HG02870 (cell line): ENCODE measurements around the gene SAP30BP.

Source experiments
- ATAC-seq: cut with Tn5 transposase; IDR thresholded peaks from one replicate; pipeline ENCODE4 v1.9.1; 2021; ENCODE audit warnings: mild to moderate bottlenecking, moderate library complexity; ENCODE audit not compliant: unreplicated experiment

Gene SAP30BP

DNA sequence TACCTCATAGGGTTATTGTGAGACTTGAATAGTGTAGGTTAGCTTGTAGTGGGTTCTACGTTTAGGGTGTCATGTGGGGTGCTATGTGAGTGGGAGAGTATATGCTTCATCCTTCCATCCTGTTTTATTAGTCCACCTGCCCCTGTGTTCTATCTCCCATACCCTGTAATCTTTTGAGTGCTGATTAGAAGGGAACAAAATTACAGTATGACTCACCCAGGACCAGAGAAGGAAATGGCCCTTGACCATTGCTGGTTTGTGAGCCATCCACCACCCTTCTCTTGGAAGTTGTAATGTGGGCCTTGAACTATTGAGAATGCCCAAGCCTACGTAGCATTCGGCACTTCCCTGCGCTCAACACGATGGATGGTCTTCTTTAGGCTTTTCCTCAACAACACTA is 17.1 kb downstream of the SAP30BP start:
- no peak for ATAC-seq

DNA sequence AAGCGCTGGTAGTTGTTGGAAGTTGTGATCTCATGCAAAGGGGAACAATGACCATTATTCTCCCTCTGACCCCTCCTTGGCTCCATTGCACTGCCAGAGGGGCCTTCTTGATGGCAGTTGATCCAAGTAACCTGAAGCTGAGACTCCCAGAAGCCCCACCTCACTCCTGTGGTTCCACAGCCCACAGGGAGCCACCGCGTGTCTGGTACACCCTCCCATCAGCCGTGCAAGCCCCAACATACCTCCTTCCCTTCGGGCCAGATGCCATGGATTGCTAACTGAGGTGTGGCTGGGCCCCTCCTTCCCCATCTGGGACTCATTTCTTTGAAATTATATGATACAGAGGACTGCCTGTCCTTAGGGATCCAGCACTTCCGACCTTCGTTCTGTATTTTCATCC is 17.8 kb downstream of the SAP30BP start:
- ATAC-seq = no peak

DNA sequence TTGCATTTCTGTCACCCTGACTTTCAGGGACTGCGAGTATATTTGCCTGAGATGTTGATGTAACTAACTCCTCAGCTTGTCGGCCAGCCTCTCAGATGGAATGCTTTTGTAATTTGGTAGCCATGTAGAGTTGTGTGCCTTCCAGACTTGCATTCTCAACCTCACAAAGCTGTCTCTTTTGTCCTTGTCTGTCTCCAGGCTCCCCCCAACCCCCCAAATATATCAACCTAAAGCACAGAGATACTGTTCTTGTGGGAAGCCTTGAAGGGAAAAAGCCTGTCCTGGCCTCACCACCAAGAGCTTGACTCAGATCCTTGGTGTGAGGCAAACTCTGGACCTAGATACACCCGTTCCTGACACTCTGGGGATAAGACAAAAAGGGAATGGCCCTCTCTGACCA is 18.4 kb downstream of the SAP30BP start:
- no peak for ATAC-seq

DNA sequence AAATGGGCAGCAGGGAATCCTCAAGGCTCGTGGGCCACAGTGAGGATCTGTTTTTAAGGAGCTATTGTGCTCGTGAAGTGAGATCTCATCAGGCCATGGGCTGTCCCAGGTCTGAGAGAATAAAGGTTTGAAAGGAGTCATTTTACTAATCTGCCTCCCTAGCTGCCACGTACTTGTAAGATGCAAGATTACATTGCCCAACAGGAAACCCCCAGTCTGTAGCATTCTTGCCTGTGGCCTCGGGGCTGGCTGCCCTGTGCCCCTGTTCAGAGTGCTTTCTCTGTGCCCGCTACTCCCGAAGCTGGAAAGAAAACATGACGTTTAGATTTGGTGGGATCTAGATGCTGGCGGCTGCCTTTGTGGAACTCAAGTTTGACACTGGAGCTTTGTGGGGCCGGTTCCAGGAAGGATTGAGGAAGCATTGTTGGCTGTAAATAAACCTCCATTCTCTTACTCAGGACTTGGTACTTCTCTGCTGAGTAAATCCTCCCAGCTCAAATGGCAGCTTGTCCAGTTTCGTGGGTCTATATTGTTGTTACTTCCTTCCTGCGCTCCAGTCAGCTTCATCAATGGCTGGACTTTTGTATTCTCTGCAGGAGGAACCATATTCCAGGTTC is 21.2 kb downstream of the SAP30BP start:
- ATAC-seq = no peak

DNA sequence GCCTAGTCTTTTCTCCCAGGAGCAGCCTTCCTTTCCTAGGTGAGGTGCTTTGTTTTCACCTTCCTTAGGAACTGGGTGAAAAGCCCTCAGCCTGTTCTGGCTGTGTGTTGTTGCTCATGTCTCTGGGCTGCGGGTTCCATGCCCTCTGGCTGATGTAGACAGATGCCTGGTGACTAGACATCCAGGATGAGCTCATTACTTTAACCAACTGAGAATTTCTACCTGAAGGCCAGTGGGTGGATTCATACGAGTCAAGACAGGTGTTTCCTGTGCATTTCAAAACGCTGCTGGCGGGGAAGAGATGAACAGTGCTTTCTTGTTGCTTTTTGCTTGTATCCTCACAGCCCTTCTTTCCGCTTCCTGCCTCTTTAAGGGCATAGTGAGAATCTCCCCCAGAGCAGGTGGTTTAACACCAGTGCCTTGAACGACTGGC is 22.3 kb downstream of the SAP30BP start:
- no peak for ATAC-seq

DNA sequence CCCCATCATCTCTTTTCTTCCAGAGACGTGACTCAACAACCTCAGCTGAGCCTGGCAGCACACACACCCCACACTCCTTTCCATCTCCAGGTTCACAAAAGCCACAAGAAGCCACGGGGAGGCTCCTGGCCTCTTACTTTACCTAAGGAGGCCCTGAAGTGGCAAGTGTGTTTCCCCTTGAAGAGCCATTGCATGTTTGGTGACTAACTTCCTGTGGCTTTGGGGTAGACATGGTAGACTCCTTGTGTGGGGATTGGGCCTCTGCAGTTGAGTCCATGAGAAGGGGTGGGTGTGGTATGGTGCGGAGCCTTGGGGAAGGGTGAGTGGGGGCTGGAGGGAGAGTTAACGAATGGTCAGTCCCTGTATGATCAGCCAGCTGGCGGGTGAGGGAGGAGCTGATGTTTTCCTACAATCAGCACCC is 24.2 kb downstream of the SAP30BP start:
- ATAC-seq = no peak

DNA sequence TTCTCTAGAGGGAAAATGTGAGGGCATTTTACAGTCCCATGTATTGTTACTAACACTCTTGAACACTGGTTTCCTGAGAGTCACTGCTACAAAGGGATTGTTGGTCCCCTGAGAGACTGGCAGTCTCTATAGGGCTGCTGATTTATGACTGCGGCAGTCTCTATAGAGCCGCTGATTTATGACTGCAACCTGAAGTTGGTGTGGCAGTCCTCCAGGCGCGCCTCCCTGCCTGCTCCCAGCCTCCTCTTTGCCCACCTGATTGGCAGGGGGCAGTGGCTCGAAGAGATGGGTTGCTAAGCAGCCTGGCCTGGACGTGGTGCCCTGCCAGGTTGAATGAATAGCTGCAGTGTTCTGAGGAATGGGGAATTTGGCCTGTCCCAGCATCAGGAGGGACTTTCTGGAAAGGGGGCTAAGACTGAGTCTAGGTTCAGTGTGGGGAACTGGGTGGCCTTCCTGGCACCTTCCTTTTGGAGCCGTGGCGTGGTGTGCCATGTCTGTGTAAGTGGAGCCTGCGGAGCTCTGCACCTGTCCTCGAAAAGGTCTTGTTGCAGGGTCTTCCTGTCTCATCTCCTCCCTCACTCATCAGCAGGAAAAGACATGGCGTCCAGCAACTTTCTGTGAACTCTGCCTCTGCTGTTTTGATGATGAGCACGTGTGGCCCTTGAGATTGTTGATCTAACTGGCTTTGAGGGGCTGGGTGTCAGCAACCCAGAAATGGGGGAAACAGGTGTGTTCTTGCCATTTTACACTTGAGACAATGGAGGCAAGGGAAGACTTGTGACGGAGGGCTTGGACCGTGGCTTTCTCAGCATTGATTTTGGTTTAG is 24.9 kb downstream of the SAP30BP start:
- no peak for ATAC-seq

DNA sequence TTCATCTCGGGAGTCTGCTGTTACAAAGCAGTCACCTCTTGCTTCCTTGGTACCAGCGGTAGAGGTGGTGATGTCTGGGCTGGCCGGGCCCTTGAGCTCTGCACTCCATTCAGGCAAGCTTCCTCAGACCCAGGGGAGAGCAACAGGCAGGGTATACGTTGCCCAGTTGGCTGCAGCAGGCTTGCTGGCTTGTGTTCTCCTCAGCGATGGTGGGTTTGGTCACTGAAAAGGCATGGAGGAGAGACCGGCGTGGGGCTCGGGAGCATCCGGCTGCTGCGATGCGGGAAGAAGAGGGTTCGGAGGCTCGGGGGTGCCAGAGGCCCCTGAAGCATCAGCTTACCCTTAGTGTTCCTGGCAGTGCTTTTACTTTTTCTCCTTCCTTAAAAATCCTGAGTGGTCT is 25.8 kb downstream of the SAP30BP start:
- no peak for ATAC-seq

DNA sequence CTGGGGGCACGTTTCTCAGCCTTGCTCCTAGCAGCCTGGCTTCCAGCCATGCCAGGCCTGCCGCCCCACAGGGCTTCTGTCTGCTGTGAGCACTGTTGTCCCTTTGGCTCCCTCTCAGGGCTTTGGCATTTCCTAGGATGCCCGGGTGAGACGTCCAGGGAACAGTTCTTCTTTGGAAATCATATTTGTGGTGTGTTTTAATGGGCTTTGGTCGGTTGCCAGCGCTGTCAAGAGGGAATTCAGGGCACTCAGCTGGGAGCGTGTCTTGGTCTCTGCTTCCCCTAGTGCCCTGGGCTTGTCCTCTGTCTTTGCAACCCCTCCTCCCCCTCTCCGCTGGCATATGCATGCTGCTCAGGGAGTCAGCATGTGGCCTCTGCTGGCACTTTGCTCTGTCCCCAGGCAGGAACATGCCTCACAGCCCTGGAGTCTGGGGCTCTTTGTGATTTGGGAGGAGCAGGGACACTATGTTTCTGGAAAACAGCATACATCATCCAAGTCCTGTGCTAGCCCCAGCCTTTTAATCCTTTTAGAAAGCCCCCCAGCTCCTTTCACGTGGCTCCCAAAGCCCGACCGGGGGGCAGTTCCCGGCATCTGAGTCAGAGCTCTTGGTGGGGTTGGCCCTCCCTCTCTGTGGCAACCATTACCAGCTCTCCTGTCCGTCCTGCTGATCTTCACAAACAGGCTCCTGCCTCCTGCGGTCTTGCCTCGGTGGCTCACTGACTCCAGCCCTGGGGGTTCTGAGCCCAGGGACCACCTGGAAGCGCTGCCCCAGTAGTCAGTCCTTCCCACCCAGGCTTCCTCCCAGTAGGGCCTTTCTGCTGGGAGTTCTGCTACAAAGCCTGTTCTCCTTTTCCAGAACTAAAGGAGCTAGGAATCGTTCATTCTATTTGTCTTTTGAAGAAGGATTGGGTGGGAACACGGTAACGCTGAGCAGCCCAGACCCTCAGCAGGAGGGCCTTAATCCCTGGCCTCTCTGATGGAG is 26.7 kb downstream of the SAP30BP start:
- no peak for ATAC-seq

DNA sequence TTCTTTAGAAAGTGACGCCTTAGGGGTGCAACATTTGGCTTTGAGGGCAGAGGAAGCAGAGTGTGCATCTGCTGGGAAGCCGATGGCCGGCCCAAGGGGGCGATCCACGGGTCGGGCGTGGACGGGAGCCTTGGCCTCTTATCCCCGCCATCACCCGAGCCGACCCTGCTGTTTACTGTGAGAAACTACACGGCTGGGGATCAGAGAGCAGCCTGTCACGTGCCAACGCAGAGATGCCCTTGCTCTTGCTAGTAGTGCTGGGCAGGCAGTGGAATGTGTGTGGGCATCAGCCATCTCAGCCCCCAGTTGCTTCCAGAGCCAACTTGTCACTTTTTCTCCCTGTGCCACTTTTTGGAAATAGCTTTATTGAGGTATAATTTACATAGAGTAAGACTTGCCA is 27.4 kb downstream of the SAP30BP start:
- no peak for ATAC-seq

DNA sequence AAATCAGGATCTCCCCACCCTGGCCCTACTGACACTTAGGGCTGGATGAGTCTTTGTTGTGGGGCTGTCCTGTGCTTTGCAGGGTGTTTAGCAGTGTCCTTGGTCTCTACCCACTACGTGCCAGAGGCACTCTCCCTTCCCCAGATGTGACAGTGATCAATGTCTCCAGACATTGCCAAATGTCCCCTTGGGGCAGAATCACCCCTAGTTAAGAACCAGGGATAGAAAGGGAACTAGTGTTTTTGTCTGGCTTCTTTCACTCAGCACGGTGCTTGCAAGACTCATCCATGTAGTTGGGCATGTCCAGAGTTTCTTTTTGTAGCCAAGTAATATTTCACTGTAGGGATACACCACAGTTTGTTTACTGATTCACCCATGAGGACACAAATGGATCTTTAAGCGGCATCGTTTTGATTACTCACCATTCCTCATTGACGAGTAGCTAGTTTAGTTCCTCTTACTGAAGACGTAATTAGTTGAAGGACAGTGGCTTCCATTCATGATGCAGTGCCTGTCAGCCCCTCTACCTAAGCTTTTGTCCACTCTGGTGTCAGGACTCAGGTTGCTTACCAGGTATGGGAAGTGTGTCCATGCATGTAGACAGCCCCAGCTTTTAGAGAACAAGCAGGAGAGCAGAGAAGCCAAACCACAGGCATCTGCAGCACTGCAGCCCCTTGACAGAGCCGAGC is 28.1 kb downstream of the SAP30BP start:
- ATAC-seq = no peak

DNA sequence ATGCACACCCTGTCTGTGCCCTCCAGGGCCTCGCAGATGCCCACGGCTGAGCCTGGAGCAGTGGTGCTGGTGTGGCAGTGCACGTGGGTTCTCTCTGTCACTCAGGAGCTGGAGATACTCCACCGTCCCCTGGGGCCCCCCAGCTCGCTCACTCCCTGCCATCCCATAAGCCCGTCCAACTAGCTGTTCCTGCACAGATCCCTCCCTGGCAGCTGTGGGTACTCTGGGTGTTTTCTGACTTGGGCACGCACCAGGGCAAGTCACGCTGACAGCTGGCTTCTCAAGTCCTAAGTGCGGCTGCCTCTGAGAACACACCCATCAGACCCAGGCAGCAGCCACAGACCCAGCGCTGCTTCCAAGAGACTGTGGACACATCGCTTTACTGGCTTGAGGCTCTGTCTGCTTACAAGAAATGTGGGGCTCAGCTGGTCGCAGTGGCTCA is 28.7 kb downstream of the SAP30BP start:
- ATAC-seq = no peak

DNA sequence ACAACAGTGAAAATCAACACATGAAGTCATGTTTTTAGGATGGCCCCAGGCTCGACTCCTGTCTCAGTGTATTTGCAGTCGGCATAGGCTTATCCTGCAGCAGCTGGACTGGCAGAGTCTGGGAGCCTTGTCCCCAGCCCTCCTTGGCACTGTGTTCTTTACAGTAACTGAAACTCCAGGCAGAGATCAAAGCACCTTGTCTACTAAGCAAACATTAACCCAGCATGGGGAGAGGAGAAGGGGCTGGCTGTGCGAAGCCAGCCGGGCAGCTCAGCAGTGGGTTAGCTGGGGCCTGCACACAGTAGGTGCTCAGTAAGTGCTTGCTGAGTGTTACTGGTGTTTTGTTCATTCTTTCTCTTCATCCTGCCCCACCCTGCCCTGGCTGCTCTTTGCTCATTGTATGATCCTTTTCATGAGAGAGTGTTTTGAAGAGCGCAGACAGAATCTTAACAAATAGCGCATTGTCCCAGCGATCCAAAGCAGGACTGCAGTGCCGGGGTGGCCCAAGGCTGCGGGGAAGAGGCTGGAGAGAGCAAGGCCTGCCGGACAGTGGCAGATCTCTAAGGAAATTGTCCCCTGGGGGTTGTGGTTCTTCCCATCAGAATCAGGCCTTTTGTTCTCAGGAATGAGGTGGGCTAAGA is 30.6 kb downstream of the SAP30BP start:
- ATAC-seq = no peak

DNA sequence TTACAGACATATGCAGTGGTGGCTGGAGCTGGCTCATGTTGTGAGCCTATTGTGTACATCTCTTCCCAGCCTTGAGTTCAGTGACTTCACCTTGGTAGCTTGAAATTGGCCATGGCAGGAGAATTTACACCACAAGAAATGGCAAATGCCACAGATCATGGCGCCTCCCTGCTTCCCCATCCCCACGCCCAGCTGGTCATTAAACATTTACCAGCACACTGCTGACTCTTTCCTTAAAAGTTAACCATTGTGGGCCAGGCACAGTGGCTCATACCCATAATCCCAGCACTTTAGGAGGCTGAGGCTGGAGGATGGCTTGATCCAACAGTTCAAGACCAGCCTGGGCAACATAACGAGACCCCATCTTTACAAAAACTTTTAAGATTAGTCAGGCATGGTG is 31.5 kb downstream of the SAP30BP start:
- ATAC-seq = no peak

DNA sequence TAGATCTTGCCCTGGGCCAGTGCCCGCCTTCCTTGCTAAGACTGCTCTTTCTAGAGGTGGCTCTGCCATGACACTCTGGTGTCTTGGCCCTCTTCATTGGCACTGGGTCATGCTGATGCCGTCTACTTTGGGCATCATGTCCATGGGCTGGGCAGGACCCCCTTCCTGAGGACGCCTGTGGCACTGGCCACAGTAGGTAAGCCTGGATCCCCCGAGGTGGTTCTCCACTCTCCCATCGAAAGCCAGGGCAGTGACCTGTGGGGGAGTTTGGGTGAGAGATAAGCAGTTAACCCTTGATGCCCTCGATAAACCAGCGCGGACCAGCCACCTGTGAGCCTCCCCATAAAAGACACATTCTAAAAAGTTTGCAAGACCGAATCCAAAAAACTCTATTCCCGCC is 34.1 kb downstream of the SAP30BP start:
- no peak for ATAC-seq

DNA sequence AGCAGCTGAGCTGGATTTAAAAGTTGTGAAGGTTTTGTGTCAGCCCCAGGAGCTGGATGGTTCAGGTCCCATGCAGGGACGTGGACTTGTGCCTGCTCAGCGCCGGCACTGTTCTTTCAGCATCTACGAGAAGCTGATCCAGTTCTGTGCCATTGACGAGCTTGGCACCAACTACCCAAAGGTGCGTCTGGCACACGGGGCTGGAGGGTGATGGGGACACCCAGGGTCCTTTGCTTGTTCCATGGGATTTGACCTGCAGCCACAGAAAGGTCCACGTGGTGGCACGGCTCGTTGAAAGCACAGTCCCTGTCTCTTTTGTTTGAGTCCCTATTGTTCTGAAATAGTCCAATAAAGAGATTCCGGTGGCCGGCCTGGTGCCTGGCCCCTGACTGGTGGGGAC is 36.1 kb downstream of the SAP30BP start:
- ATAC-seq = no peak

DNA sequence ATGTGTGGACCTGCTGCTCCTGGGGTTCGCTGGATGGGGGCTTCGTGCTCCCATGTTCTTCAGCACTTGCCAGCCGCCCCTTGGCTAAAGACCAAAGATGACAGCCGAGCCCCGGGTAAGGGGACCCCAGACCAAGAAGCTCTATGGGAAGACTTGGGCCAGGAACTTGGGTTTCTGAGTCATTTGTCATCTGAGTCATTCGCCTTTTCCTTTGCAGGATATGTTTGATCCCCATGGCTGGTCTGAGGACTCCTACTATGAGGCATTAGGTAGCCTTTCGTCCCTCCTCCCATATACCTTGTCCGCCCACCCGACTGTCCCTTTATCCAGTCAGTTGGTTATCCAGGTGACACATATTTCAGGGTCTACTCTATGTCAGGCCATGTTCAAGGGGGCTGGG is 36.5 kb downstream of the SAP30BP start:
- ATAC-seq = no peak

DNA sequence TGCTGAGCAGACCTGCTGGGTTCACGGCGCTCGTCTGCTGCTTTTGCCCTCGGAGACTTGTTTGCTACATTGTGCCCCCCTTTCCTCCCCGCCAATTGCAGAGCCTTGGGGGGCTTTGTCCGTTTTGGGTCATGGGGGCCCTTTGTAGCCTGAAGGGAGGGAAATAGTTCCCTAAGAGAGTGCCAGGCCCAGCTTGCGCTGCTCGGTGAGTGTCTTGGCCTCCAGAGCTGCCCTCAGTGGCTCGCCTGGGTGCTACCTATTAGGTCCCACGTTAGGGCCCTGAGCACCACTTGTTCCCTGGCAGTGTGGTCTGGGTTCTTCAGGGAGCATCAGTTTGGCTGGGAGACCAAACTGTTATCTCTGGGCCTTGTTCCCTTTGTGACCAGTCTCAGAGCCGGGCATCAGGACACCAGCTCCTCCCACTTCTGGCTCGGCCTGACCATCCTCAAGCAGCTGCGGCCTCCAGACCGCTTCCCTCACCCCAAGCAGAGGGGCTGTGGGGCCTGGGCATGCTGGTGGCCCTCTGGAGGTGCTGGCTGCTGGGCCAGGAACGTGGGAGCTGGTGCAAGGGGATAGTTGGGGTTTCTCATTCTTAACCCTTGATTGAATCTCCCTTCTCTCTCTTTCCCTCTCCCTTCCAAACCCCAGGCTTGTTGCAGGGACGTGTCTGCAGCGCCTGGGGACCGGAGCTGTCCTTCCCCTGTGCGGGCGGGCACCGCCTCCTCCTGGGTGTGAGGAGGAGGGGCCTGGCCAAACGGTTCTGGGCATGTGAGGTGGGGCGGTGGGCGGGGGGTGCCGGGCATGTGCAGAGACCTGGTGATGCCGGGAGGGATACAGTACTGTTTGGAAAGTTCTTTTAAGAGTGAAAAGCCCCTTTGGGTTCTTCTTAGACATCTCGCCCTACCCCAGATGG is 38.1 kb downstream of the SAP30BP start:
- ATAC-seq = no peak

DNA sequence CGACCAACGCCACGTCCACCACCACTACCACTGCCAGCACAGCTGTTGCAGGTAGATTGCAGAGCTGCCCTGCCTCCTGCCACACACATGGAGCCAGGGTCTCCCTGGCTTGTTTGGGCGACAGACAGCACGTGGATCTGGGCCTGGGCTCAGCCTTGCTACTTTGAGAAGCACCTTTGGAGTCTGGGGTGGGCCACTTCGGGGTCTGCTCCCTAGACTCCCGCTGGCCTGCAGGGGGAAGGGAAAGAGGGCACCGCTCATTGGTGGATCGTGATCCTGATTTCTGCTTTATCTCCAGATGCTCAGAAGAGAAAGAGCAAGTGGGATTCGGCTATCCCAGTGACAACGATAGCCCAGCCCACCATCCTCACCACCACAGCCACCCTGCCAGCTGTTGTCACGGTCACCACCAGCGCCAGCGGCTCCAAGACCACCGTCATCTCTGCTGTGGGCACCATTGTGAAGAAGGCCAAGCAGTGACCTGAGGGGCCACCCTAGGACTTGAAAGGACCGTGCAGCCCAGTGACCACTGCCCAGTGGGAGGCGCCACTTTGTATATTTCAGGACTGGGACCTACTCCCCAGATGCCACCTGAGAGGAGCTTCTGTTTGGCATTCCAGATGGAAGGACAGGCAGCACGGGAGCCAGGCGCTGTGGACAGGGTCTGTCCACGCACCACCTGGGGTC is 39.0 kb downstream of the SAP30BP start:
- no peak for ATAC-seq
